Measurements from ENCODE around the gene NIN.

GRCh38 chr14:50864237-50864636 lies 33.3 kb upstream of the NIN start:
- TF ChIP-seq, protein P1, sequence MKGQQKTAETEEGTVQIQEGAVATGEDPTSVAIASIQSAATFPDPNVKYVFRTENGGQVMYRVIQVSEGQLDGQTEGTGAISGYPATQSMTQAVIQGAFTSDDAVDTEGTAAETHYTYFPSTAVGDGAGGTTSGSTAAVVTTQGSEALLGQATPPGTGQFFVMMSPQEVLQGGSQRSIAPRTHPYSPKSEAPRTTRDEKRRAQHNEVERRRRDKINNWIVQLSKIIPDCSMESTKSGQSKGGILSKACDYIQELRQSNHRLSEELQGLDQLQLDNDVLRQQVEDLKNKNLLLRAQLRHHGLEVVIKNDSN (IDR thresholded peaks at IDR 0.05): no peak
- TF ChIP-seq NFIC (IDR thresholded peaks at IDR 0.05): no peak
- no peak for TF ChIP-seq EP300 (IDR thresholded peaks at IDR 0.05; ENCODE audit: borderline replicate concordance)
- no peak for TF ChIP-seq RAD21 (IDR thresholded peaks at IDR 0.05; ENCODE audit: low read depth)
- TF ChIP-seq, protein P2, sequence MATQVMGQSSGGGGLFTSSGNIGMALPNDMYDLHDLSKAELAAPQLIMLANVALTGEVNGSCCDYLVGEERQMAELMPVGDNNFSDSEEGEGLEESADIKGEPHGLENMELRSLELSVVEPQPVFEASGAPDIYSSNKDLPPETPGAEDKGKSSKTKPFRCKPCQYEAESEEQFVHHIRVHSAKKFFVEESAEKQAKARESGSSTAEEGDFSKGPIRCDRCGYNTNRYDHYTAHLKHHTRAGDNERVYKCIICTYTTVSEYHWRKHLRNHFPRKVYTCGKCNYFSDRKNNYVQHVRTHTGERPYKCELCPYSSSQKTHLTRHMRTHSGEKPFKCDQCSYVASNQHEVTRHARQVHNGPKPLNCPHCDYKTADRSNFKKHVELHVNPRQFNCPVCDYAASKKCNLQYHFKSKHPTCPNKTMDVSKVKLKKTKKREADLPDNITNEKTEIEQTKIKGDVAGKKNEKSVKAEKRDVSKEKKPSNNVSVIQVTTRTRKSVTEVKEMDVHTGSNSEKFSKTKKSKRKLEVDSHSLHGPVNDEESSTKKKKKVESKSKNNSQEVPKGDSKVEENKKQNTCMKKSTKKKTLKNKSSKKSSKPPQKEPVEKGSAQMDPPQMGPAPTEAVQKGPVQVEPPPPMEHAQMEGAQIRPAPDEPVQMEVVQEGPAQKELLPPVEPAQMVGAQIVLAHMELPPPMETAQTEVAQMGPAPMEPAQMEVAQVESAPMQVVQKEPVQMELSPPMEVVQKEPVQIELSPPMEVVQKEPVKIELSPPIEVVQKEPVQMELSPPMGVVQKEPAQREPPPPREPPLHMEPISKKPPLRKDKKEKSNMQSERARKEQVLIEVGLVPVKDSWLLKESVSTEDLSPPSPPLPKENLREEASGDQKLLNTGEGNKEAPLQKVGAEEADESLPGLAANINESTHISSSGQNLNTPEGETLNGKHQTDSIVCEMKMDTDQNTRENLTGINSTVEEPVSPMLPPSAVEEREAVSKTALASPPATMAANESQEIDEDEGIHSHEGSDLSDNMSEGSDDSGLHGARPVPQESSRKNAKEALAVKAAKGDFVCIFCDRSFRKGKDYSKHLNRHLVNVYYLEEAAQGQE (IDR thresholded peaks at IDR 0.05; ENCODE audit: low read depth): no peak
- no peak for TF ChIP-seq CEBPB (IDR thresholded peaks at IDR 0.05)
- TF ChIP-seq CREB1 (IDR thresholded peaks at IDR 0.05; ENCODE audit: low read depth): no peak
- no peak for TF ChIP-seq FOXM1 (IDR thresholded peaks at IDR 0.05; ENCODE audit: borderline replicate concordance, low read depth)
- no peak for TF ChIP-seq EGR1 (IDR thresholded peaks at IDR 0.05)
- no peak for TF ChIP-seq TAF1 (IDR thresholded peaks at IDR 0.05; ENCODE audit: low read depth)
- TF ChIP-seq MAX (IDR thresholded peaks at IDR 0.05): no peak

Measured in Ishikawa (cell line).